C4-2B (cell line): ENCODE data around the gene SCPEP1.

Experiments
- H3K27ac ChIP-seq: fragments of 450-650 bp; 2 replicates; pipeline ENCODE4 v1.5.1; 2017
- CTCF ChIP-seq: fragments of 450-650 bp; conservative IDR thresholded peaks from 2 replicates; pipeline ENCODE4 v1.5.1; 2017; ENCODE audit warnings: mild to moderate bottlenecking
- ZFX ChIP-seq: fragments of 450-650 bp; IDR thresholded peaks from 2 replicates; pipeline ENCODE4 v1.6.1; 2017

SCPEP1 gene

DNA sequence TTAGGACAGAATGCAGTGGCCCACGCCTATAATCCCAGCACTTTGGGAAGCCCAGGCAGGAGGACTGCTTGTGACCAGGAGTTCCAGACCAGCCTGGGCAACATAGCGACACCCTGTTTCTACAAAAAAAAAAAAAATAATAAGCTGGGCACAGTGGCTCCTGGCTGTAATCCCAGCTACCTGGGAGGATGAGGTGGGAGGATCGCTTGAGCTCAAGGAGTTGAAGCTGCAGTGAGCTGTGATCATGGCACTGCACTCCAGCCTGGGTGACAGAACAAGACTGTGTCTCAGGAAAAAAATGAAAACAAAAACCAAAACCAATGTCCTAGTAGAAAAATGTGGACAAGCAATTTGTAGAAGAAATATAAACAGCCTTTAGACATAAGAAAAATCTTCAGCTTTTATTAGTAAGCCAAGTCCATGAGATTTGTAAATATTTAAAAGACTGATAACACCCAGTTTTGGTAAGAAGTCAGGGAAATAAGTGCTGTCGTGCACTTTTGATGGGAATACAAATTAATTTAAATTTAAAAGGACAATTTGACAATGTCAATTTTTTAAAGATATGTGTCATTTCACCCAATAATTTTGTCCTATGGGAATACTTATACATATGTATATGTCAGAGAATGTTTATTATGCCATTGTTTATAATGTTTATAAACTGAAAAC is 11.1 kb downstream of the SCPEP1 start:
- H3K27ac ChIP-seq: no peak overlapping the region
- TF ChIP-seq ZFX (no peak), CTCF (no peak)

DNA sequence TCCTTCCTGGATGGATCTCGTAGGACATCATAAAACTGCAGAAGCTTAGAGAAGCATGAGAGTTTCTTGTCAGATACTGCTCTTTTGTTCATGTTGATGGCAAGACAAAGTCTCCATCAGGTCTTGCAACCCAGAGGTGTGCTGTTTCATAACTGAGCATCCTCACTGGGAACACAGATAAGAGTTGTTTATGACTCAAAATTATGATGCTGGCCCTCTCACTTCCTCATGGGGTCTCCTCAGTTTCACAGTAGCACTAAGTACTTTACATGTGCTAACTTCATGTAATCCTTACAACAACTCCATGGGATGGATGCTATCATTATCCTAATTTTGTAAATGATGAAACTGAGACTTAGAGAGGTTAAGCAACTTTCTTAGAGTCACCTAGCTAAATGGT is 14.4 kb downstream of the SCPEP1 start:
- no peak for TF ChIP-seq ZFX
- TF ChIP-seq CTCF: no peak
- no peak overlapping the region for H3K27ac ChIP-seq

- TF ChIP-seq CTCF (no peak), ZFX (no peak)
These were observed 16.3 kb downstream of the SCPEP1 start for GRCh38 chr17:56994009-56994792.

GRCh38 chr17:56995766-56996165 is 17.8 kb downstream of the SCPEP1 start:
- no peak overlapping the region for H3K27ac ChIP-seq
- TF ChIP-seq ZFX (no peak), CTCF (no peak)

More at GRCh38 chr17:56994009-56994792, 16.3 kb downstream of the SCPEP1 start:
- no peak overlapping the region for H3K27ac ChIP-seq

- no peak overlapping the region for H3K27ac ChIP-seq
- no peak for TF ChIP-seq ZFX
- TF ChIP-seq CTCF: no peak
These were observed 19.4 kb downstream of the SCPEP1 start for GRCh38 chr17:56997313-56997712.

DNA sequence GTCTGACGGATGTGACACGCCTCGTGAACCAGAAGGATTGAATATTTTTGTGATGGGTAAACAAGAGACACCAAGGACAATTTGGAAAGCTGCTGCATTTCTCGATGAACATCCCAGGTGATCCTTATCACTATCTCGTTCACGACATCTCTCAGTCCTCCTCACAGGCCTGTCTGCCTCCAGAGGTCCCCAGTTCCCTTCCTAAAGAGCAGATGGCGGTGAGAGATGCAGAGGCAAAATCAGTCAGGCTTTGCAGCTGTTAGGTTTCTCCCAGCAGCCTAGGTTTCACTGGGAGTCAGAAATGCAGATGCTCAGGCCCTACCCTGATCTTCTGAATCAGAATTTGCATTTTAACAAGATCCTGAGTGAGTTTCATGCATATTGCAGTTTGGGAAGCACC is 23.6 kb downstream of the SCPEP1 start:
- TF ChIP-seq ZFX (no peak), CTCF (no peak)
- no peak overlapping the region for H3K27ac ChIP-seq

- no peak overlapping the region for H3K27ac ChIP-seq
- TF ChIP-seq CTCF (no peak), ZFX (no peak)
These were observed 25.0 kb downstream of the SCPEP1 start for GRCh38 chr17:57002904-57003303.
